HG03060 (cell line): ENCODE data around the gene EIF4E.
A peak's percentile ranks its signal among the peaks of the same experiment; 100 is the strongest.
"Not testable (repeated sequence)": the region's sequence is repeated elsewhere in the genome, so short reads cannot be mapped to it uniquely, and the experiment has no call there.

Source experiments
- ATAC-seq: cut with Tn5 transposase; IDR thresholded peaks from one replicate; pipeline ENCODE4 v1.9.1; 2021; ENCODE audit warnings: low read depth, moderate number of reproducible peaks; ENCODE audit not compliant: unreplicated experiment

EIF4E gene

GRCh38 chr4:98934851-98935250 lies 5.9 kb upstream of the EIF4E start:
- ATAC-seq, result not testable (repeated sequence)

DNA sequence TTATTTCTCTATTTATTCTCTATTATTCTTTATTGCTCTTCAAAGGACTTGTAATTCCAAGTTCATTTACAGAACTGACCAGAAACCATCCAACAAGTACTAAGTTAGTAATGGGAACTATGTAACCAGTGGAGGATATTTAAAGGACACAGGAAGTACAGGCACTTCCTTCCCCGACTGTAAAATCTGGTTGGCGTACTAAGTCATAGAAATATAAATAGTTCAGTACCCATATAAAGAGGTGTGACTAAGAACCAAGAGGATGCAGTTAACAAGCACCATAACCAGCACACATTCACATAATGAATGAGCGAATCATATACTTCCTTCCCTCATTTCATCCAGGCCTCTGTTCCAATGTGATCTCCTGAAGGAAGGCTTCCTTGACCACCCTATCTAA lies 3.6 kb upstream of the EIF4E start:
- peak; percentile 13 for ATAC-seq

DNA sequence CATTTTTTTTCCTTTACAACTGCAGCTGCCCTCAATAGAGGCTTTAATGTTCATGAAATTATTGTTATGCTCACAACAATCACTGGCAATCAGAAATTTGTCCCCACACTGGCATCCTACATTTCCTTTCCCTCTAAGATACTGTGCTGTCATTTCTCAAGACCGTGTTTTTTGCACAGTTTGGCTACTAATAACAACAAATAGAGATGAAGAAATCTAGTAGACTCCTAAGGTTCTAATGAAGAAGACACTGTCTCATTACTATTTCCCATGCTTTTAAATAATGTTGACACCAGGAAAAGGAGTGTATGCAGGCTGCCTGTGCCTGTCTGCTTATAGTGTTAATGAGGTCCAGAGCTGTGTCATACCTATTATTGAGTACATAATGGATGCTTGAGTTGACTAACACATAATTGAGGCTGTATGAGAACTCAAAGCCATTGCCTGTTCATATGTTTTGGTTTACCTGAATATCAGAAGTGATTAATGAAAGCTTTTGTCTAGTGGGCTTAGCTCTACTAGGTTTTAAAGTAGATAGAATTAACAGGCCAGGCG lies 1.5 kb upstream of the EIF4E start:
- ATAC-seq, result no peak

GRCh38 chr4:98929341-98930267 lies 671 bp upstream of the EIF4E start:
- peak; percentile 41 for ATAC-seq

DNA sequence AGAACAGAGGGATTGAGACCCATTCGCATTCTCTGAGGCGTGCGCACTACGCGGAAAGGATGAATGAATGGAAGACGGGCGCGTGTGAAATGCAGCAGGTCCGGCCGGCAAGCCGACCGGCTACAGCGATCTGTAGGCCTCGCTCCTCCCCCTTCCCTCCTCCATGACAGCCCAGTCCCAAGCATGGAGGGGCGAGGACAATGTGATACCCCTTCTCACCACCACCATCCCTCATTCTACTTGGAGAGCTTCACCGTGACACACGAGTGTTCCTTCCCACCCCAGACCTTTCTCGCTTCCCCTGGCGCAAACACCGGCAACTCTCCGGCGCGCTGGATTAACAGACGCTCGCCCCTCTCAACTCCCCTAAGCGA lies 815 bp downstream of the EIF4E start:
- ATAC-seq, result no peak

DNA sequence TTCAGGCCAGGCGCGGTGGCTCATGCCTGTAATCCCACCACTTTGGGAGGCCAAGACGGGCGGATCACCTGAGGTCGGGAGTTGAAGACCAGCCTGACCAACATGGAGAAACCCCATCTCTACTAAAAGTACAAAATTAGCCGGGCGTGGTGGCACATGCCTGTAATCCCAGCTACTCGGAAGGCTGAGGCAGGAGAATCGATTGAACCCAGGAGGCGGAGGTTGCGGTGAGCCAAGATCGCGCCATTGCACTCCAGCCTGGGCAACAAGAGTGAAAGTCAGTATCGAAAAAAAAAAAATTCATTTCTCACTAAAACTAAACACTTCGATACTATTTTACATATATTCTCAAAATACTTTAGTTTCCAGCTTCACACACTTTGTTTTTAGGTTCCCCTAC lies 2.7 kb downstream of the EIF4E start:
- not testable (repeated sequence) for ATAC-seq

- ATAC-seq, result no peak
These were observed 7.6 kb downstream of the EIF4E start for GRCh38 chr4:98921292-98921691.

GRCh38 chr4:98919996-98920395 lies 8.9 kb downstream of the EIF4E start:
- no peak for ATAC-seq

DNA sequence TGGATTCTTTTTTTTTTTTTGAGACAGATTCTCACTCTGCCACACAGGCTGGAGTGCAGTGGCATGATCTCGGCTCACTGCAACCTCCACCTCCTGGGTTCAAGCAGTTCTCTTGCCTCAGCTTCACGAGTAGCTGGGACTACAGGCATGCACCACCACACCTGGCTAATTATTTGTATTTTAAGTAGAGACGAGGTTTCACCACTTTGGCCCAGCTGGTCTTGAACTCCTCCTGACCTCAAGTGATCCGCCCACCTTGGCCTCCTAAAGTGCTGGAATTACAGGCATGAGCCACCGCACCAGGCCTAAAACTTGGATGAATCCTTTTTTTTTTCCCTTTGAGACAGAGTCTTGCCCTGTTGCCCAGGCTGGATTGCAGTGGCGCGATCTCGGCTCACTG lies 18.2 kb downstream of the EIF4E start:
- not testable (repeated sequence) for ATAC-seq

DNA sequence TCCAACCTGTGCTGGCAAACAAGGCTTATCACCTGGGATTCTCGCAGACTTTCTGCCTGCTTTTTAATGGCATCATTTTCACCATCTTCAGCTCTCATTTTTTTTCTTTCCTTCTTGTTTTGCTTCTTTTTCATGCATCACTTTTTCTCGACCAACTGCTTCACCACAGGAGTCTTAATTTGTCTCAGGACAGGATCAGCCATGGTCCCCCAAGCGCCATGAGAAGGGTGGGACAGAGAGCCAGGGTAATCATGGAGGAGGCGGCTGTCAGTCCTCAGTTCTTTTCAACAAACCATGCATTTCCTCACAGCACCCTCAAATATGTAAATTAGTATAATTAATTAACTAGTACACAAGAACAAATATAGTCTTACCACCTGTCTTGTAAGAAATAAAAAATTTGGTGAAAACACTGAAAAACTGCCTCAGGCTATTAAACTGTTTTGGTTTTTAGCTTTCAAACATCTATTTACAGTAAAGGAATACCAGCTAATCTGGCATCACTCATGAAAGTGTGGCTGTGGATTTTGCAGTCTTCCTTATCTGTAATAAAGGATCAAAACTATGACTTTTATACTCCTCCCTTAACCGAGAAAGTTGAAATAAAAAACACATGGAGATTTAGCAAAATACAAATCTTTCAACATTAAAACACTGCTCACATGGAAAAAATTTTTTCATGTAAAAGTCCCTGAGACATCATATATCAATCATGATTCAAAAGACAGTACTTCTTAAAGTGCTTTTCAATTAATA lies 19.1 kb downstream of the EIF4E start:
- ATAC-seq, result no peak

GRCh38 chr4:98908703-98909262 lies 20.1 kb downstream of the EIF4E start:
- ATAC-seq, result no peak

- no peak for ATAC-seq
These were observed 20.8 kb downstream of the EIF4E start for GRCh38 chr4:98908182-98908581.

GRCh38 chr4:98905839-98906238 lies 23.1 kb downstream of the EIF4E start:
- no peak for ATAC-seq

DNA sequence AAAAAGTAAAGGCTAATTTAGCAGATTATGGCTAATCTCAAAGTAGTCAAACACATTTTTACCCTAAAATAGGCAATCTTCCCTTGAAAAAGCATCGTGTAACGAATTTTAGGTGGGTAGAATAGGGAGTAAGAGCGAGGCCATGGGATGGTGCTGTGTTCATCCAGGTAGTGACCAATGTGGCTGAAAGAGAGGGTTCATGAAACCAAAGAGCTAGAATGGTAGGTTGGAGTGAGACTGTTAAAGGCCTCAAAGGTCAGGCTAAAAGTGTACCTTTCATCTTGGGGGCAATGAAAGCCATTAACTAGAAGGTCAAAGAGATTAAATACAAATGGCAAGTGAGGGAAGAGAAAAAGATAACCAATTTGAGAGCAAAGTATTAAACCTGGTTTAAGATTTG lies 23.6 kb downstream of the EIF4E start:
- no peak for ATAC-seq

DNA sequence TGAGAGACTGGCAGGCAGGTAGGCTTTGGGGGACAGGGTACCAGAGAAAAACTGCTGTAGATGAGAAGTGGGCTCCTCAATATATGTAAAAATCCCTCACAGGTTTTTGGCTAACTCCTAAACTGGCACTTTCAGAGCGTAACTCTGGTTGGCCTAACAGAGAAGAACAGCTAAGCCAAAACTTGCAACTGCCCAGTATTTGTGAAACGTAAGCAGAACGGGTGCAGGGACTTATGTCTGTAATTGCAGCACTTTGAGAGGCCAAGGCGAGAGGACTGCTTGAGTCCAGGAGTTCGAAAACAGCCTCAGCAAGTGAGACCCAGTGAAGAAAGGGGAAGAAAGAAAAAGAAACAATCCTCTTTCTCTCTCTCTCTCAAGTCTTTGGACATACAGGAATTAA lies 25.0 kb downstream of the EIF4E start:
- no peak for ATAC-seq

GRCh38 chr4:98903561-98903960 lies 25.4 kb downstream of the EIF4E start:
- no peak for ATAC-seq

GRCh38 chr4:98899277-98899676 lies 29.7 kb downstream of the EIF4E start:
- no peak for ATAC-seq

- no peak for ATAC-seq
These were observed 37.2 kb downstream of the EIF4E start for GRCh38 chr4:98891478-98892337.

GRCh38 chr4:98890702-98891455 lies 38.1 kb downstream of the EIF4E start:
- no peak for ATAC-seq
